ENCODE measurements around the gene THSD7A. TPM values are rescaled to one million over a fixed set of nuclear protein-coding genes. Genes with fewer than 3 reads are reported as not detected.
A peak's percentile ranks its signal among the peaks of the same experiment; 100 is the strongest.

THSD7A gene
- total RNA-seq, 4 donors from 2014 or later, result 16.2 to 36.4 (median 21.5) TPM

DNA sequence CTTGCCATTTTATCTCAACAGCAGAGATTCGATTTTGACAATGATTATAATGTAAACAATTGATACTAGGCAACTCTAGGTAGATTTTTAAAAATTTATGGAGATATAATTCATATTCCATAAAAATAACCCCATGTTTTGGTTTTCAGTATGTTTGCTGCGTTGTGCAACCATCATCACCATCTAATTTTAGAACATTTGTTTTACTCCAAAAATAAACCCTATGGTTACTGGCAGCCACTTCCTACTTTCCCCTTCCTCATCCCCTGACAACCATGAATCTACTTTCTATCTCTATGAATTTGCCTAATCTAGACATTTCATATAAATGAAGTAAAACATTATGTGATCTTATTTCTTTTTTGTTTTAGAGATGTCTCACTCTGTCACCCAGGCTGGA lies 401.9 kb downstream of the THSD7A start:
- Histone ChIP-seq H3K4me1 (no peaks in the 10 kb centered on the region), H3K36me3 (no peaks in the 10 kb centered on the region), H3K9me3 (no peaks in the 10 kb centered on the region), H3K4me3 (no peak overlapping the region), H3K27me3 (no peaks in the 10 kb centered on the region), H3K27ac (no peak overlapping the region)
- no peak for DNase-seq
- intact Hi-C loops (cut with DNase I; ENCODE audit: low total_unique reads), result no loop called here
- no peak for TF ChIP-seq POLR2A (IDR thresholded peaks at IDR 0.05)
- TF ChIP-seq, protein P1, sequence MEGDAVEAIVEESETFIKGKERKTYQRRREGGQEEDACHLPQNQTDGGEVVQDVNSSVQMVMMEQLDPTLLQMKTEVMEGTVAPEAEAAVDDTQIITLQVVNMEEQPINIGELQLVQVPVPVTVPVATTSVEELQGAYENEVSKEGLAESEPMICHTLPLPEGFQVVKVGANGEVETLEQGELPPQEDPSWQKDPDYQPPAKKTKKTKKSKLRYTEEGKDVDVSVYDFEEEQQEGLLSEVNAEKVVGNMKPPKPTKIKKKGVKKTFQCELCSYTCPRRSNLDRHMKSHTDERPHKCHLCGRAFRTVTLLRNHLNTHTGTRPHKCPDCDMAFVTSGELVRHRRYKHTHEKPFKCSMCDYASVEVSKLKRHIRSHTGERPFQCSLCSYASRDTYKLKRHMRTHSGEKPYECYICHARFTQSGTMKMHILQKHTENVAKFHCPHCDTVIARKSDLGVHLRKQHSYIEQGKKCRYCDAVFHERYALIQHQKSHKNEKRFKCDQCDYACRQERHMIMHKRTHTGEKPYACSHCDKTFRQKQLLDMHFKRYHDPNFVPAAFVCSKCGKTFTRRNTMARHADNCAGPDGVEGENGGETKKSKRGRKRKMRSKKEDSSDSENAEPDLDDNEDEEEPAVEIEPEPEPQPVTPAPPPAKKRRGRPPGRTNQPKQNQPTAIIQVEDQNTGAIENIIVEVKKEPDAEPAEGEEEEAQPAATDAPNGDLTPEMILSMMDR (IDR thresholded peaks at IDR 0.05), result no peak

- Histone ChIP-seq H3K4me3 (no peak overlapping the region), H3K4me1 (no peaks in the 10 kb centered on the region), H3K27me3 (no peaks in the 10 kb centered on the region), H3K36me3 (no peaks in the 10 kb centered on the region), H3K9me3 (no peaks in the 10 kb centered on the region), H3K27ac (no peak overlapping the region)
- no peak for DNase-seq
- TF ChIP-seq, protein P1 (IDR thresholded peaks at IDR 0.05), result no peak
- TF ChIP-seq POLR2A (IDR thresholded peaks at IDR 0.05), result no peak
- intact Hi-C loops (cut with DNase I; ENCODE audit: low total_unique reads), result no loop called here
Measured at GRCh38 chr7:11428877-11429581, 403.0 kb downstream of the THSD7A start.

DNA sequence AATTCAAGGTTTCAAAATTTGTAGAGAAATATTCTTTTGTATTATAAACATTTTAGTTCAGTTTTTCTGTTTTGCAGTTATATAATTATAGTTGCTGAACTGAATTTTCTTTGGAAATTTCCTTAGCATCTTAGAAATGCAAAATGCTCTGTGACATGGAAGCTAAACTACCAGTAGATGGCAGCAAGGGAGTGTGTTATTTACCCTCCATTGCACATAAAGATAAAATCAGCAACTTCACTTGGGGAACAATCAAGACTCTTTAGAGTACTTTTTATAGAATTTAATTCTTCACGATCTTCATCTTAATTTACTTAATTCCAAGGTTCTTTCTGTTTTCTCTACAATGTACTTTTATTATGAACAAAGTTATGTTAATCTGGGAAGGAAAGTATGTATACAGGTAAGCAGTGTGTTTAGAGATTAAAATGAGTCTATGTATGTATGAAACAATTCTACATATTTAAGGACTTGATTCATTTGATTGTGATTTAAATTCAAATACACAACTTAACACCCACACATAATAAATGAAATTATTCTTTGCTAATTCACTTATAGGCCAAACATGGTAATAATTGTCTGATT lies 404.2 kb downstream of the THSD7A start:
- Histone ChIP-seq H3K27me3 (no peaks in the 10 kb centered on the region), H3K27ac (no peak overlapping the region), H3K36me3 (no peaks in the 10 kb centered on the region), H3K4me1 (no peaks in the 10 kb centered on the region), H3K9me3 (no peaks in the 10 kb centered on the region), H3K4me3 (no peak overlapping the region)
- intact Hi-C loops (cut with DNase I; ENCODE audit: low total_unique reads), result no loop called here
- TF ChIP-seq, protein P1 (IDR thresholded peaks at IDR 0.05), result peak; percentile 49 to 74 (median 69)
- TF ChIP-seq POLR2A (IDR thresholded peaks at IDR 0.05), result no peak
- DNase-seq, result no peak

DNA sequence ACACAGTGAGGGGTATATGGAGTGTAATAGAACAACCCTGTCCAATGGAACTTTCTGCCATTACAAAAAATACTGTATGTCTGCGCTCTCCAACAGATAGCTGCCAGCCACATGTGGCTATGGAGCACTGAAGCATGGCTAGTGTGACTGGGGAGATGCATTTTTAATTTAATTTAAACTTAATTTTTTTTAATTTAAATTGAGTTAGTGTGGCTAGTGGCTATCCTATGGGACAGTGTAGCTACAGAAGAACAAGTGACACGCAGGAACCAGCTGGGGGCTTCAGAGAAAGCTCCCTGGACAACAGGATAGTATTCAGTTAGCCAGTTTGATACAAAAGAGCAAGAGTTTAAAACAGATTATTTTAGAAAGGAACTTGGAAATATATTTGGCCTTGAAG lies 408.0 kb downstream of the THSD7A start:
- no peaks in the 10 kb centered on the region for H3K9me3 ChIP-seq
- H3K4me3 ChIP-seq, result no peak overlapping the region
- no peaks in the 10 kb centered on the region for H3K36me3 ChIP-seq
- intact Hi-C loops (cut with DNase I; ENCODE audit: low total_unique reads), result no loop called here
- no peak for TF ChIP-seq POLR2A (IDR thresholded peaks at IDR 0.05)
- TF ChIP-seq, protein P1 (IDR thresholded peaks at IDR 0.05), result no peak
- no peaks in the 10 kb centered on the region for H3K4me1 ChIP-seq
- no peaks in the 10 kb centered on the region for H3K27me3 ChIP-seq
- DNase-seq, result no peak
- no peak overlapping the region for H3K27ac ChIP-seq

- no peak overlapping the region for H3K4me3 ChIP-seq
- H3K27ac ChIP-seq, result no peak overlapping the region
- H3K36me3 ChIP-seq, result no peaks in the 10 kb centered on the region
- H3K9me3 ChIP-seq, result no peaks in the 10 kb centered on the region
- intact Hi-C loops (cut with DNase I; ENCODE audit: low total_unique reads), result no loop called here
- no peak for DNase-seq
- no peaks in the 10 kb centered on the region for H3K27me3 ChIP-seq
- TF ChIP-seq, protein P1 (IDR thresholded peaks at IDR 0.05), result no peak
- no peak for TF ChIP-seq POLR2A (IDR thresholded peaks at IDR 0.05)
- H3K4me1 ChIP-seq, result no peaks in the 10 kb centered on the region
Measured at GRCh38 chr7:11420049-11420448, 411.9 kb downstream of the THSD7A start.
